HepG2 (cell line): ENCODE results near the gene AURKA. TPM values are rescaled to one million over a fixed set of nuclear protein-coding genes. Genes with fewer than 3 reads are reported as not detected.

Source experiments
- BATF2 ChIP-seq: sonication (generic); formaldehyde crosslinking; IDR thresholded peaks from 2 replicates; pipeline ENCODE4 v1.8.0; 2022; ENCODE audit warnings: mild to moderate bottlenecking, missing genetic modification reagents, moderate library complexity
- CEBPG ChIP-seq: IDR thresholded peaks from 2 replicates; pipeline ENCODE4 v1.6.1; 2016
- HNF1A ChIP-seq, 2 experiments: sonication (generic) in 1 of 2; formaldehyde crosslinking in 1 of 2; IDR thresholded peaks; 2 replicates each; pipeline versions ENCODE4 v1.4.0 to v1.6.1; 2016 to 2020; ENCODE audit warnings: borderline replicate concordance in 1 of 2, low read depth in 1 of 2, mild to moderate bottlenecking in 1 of 2, missing genetic modification reagents in 1 of 2
- KDM6A ChIP-seq: IDR thresholded peaks from 2 replicates; pipeline ENCODE4 v1.6.1; 2016; ENCODE audit warnings: low read depth
- KLF6 ChIP-seq: IDR thresholded peaks from 2 replicates; pipeline ENCODE4 v1.8.0; 2016; ENCODE audit warnings: missing biosample characterization, missing genetic modification reagents
- NFKB2 ChIP-seq: sonication (generic); formaldehyde crosslinking; IDR thresholded peaks from 2 replicates; pipeline ENCODE4 v1.4.0; 2020; ENCODE audit warnings: missing genetic modification reagents, borderline replicate concordance
- NR2C2 ChIP-seq: sonication (generic); formaldehyde crosslinking; IDR thresholded peaks from 2 replicates; pipeline ENCODE4 v1.4.0; 2020; ENCODE audit warnings: missing genetic modification reagents, mild to moderate bottlenecking, moderate library complexity, borderline replicate concordance
- NRL ChIP-seq: sonication (generic); formaldehyde crosslinking; IDR thresholded peaks from 2 replicates; pipeline ENCODE4 v1.5.0; 2020; ENCODE audit warnings: missing genetic modification reagents, mild to moderate bottlenecking, moderate library complexity, borderline replicate concordance
- PHF21A ChIP-seq: sonication (generic); formaldehyde crosslinking; IDR thresholded peaks from 2 replicates; pipeline ENCODE4 v1.5.0; 2020; ENCODE audit warnings: mild to moderate bottlenecking, missing genetic modification reagents
- REXO4 ChIP-seq: sonication (generic); formaldehyde crosslinking; IDR thresholded peaks from 2 replicates; pipeline ENCODE4 v1.8.0; 2022; ENCODE audit warnings: missing genetic modification reagents, mild to moderate bottlenecking, borderline replicate concordance
- SNAI1 ChIP-seq: sonication (generic); formaldehyde crosslinking; IDR thresholded peaks from 2 replicates; pipeline ENCODE4 v1.5.0; 2020; ENCODE audit warnings: mild to moderate bottlenecking, missing genetic modification reagents, borderline replicate concordance
- TARDBP ChIP-seq: sonication (generic); formaldehyde crosslinking; IDR thresholded peaks from 2 replicates; pipeline ENCODE4 v1.8.0; 2022; ENCODE audit warnings: mild to moderate bottlenecking, missing genetic modification reagents
- TMF1 ChIP-seq: sonication (generic); formaldehyde crosslinking; IDR thresholded peaks from 2 replicates; pipeline ENCODE4 v1.8.1; 2022; ENCODE audit warnings: low read depth, missing genetic modification reagents
- ZNF275 ChIP-seq: sonication (generic); formaldehyde crosslinking; IDR thresholded peaks from 2 replicates; pipeline ENCODE4 v1.8.0; 2022; ENCODE audit warnings: missing genetic modification reagents, mild to moderate bottlenecking, inconsistent platforms, borderline replicate concordance
- ZNF292 ChIP-seq: sonication (generic); formaldehyde crosslinking; IDR thresholded peaks from 2 replicates; pipeline ENCODE4 v1.8.1; 2022; ENCODE audit warnings: mild to moderate bottlenecking, low read depth, missing genetic modification reagents, borderline replicate concordance
- ZNF350 ChIP-seq: sonication (generic); formaldehyde crosslinking; IDR thresholded peaks from 2 replicates; pipeline ENCODE4 v1.4.0; 2020; ENCODE audit warnings: mild to moderate bottlenecking, low read depth, missing genetic modification reagents, borderline replicate concordance
- ZNF383 ChIP-seq: sonication (generic); formaldehyde crosslinking; IDR thresholded peaks from 2 replicates; pipeline ENCODE4 v1.4.0; 2020; ENCODE audit warnings: missing genetic modification reagents, mild to moderate bottlenecking, borderline replicate concordance
- ZNF557 ChIP-seq: sonication (generic); formaldehyde crosslinking; IDR thresholded peaks from 2 replicates; pipeline ENCODE4 v1.4.0; 2020; ENCODE audit warnings: missing genetic modification reagents
- ZNF644 ChIP-seq: IDR thresholded peaks from 2 replicates; pipeline ENCODE4 v1.6.1; 2016; ENCODE audit warnings: low read depth
- polyA plus RNA-seq, 8 experiments: library from polyadenylated mRNA; depleted of rRNA in 3 of 8; stranded (reverse) in 7 of 8; unstranded in 1 of 8; fragments of >200 nt; fragmentation: Illumina TruSeq in 4 of 8; extraction: Trizol in 4 of 8; gene quantifications; 2 replicates each; pipeline versions ENCODE4 v1.2.1 to v1.2.3, GENCODE V29; 2011 to 2016; ENCODE audit warnings: low read depth in 4 of 8, missing spikeins in 1 of 8, mixed read lengths in 1 of 8; ENCODE audit not compliant: insufficient read depth in 1 of 8
- total RNA-seq, 5 experiments: library from RNA; depleted of rRNA; stranded (reverse); fragments of >200 nt; fragmentation: Illumina TruSeq; extraction: Trizol; gene quantifications; 2 replicates each; pipeline ENCODE4 v1.2.3, GENCODE V29; 2016; ENCODE audit warnings: low read depth in 1 of 5

The AURKA gene
- total and polyA plus RNA-seq, 2 of the 13 experiments (the other 11 are each of a cell fraction or from before 2014, with no cell fraction given): 96.4 to 224 TPM

- TF ChIP-seq ZNF275 (CRISPR knock-in tag): 0 out of 2 replicates have a peak, but pooled peaks have one; percentile 91
- TF ChIP-seq BATF2 (CRISPR knock-in tag): no peak
- no peak for TF ChIP-seq SNAI1
- no peak for TF ChIP-seq TMF1
- TF ChIP-seq CEBPG (CRISPR knock-in tag): no peak
- peak; percentile 66; the same call in 1 of the 2 replicates for TF ChIP-seq NFKB2 (CRISPR knock-in tag)
- TF ChIP-seq ZNF644 (CRISPR knock-in tag): peak; percentile 27; the same call in 1 of the 2 replicates
- TF ChIP-seq NRL (CRISPR knock-in tag): peak; percentile 84; the same call in 1 of the 2 replicates
- TF ChIP-seq KLF6: no peak
- no peak for TF ChIP-seq REXO4 (CRISPR knock-in tag)
- peak; percentile 68 for TF ChIP-seq ZNF350 (CRISPR knock-in tag)
- 0 out of 2 replicates have a peak, but pooled peaks have one; percentile 21 for TF ChIP-seq KDM6A (CRISPR knock-in tag)
- TF ChIP-seq ZNF383 (CRISPR knock-in tag): 0 out of 2 replicates have a peak, but pooled peaks have one; percentile 53
- peak; percentile 56; the same call in 1 of the 2 replicates for TF ChIP-seq NR2C2
- peak; percentile 88 for TF ChIP-seq ZNF292 (CRISPR knock-in tag)
- peak; percentile 69 for TF ChIP-seq PHF21A (CRISPR knock-in tag)
- no peak for TF ChIP-seq HNF1A (IDR thresholded peaks at IDR 0.05; ENCODE audit: low read depth)
- 0 out of 2 replicates have a peak, but pooled peaks have one; percentile 21 for TF ChIP-seq HNF1A (CRISPR knock-in tag; IDR thresholded peaks at IDR 0.05; ENCODE audit: borderline replicate concordance)
- TF ChIP-seq TARDBP (CRISPR knock-in tag): no peak; the same call in 1 of the 2 replicates
- no peak for TF ChIP-seq ZNF557
Measured at GRCh38 chr20:56360133-56360907, 31.7 kb downstream of the AURKA start (continued).
